Adrenal gland (tissue), 5 donors: ENCODE data around the gene MUC22.

Experiments used
- CTCF ChIP-seq, 6 experiments: fragments of 450-650 bp in 4 of 6; fragments of 200-600 bp in 2 of 6; sonication (generic) in 1 of 6; IDR thresholded peaks; 1 replicate in 5 of 6; 2 replicates in 1 of 6; pipeline versions ENCODE4 v1.5.1 to v1.8.0; 2016 to 2021; ENCODE audit warnings: antibody characterized with exemption in 6 of 6, mild to moderate bottlenecking in 2 of 6, moderate library complexity in 1 of 6
- POLR2A ChIP-seq, 2 donors: fragments of 450-650 bp; IDR thresholded peaks; one replicate each; pipeline ENCODE4 v1.6.1; 2017; ENCODE audit warnings: antibody characterized with exemption in 2 of 2, mild to moderate bottlenecking in 2 of 2, moderate library complexity in 1 of 2
- donor health status: DM: no; HTN: no; CAD: no.

DNA sequence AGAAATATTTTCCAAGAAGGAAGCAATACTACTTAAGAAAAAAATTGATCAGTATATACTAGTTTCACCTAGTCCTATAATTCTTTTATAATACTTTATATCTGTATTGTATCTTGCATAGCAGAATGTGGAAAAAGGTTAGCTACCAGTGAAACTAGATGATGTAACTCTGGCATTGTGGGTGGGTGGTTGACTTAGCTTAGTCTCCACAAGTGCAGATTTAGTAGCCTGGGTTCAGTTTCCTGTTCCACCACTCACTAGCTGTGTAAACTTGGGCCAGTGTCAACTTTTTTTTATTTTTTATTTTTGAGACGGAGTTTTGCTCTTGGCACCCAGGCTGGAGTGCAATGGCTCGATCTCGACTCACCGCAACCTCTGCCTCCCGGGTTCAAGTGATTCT lies 24.8 kb upstream of the MUC22 start:
- no peak for TF ChIP-seq CTCF (IDR thresholded peaks at IDR 0.05)
- TF ChIP-seq POLR2A (IDR thresholded peaks at IDR 0.05), result no peak
